RWPE1 (cell line): ENCODE measurements around the gene ODAD3.
A peak's percentile ranks its signal among the peaks of the same experiment; 100 is the strongest.
"Not testable (repeated sequence)": the region's sequence is repeated elsewhere in the genome, so short reads cannot be mapped to it uniquely, and the experiment has no call there.

Experiments
- CTCF ChIA-PET: fragments of 350-600 bp; sonication (Branson Sonifier 250); formaldehyde crosslinking; extraction: SDS; loops from one replicate; lab custom pipeline; 2021; lab: Yijun Ruan, JAX
- POLR2A ChIA-PET: fragments of 400-600 bp; formaldehyde crosslinking; extraction: SDS; loops from one replicate; lab custom pipeline; 2020; ENCODE audit warnings: antibody characterized with exemption; ENCODE audit not compliant: low non-redundant PET; lab: Yijun Ruan, JAX
- DNase-seq: peaks from one replicate; pipeline ENCODE4 v3.0.0; 2012; ENCODE audit warnings: low spot score
- H3K27ac ChIP-seq: fragments of 450-650 bp; 2 replicates; pipeline ENCODE4 v1.5.1; 2017
- CTCF ChIP-seq: fragments of 450-650 bp; conservative IDR thresholded peaks from 2 replicates; pipeline ENCODE4 v1.5.1; 2017; ENCODE audit warnings: low read depth, mild to moderate bottlenecking

Gene ODAD3

GRCh38 chr19:11437955-11438354 lies 3.0 kb upstream of the ODAD3 start:
- no peak for DNase-seq
- no peak for TF ChIP-seq CTCF
- ChIA-PET CTCF (no interaction called here), POLR2A (interaction anchor here (0.7 kb wide), 1 partner anchor 31 kb away, joined by 8 read pairs; no protein-coding TSS in a partner anchor)
- H3K27ac ChIP-seq = peak overlapping the region; percentile 84

GRCh38 chr19:11435833-11436313 lies 952 bp upstream of the ODAD3 start:
- ChIA-PET POLR2A (no interaction called here), CTCF (interaction anchor here (0.6 to 1.2 kb wide), 4 partner anchors 23 to 103 kb away, joined by 4 to 6 read pairs (median 6); no protein-coding TSS in a partner anchor)

GRCh38 chr19:11434703-11435056 lies 241 bp downstream of the ODAD3 start:
- DNase-seq = no peak
- H3K27ac ChIP-seq = peak overlapping the region; percentile 84
- POLR2A ChIA-PET = interaction anchor here (0.6 kb wide), 1 partner anchor 205 kb away, joined by 9 read pairs; no protein-coding TSS in a partner anchor
- no peak for TF ChIP-seq CTCF
- CTCF ChIA-PET = interaction anchor here (0.5 to 1.0 kb wide), 7 partner anchors 9 to 277 kb away, joined by 3 to 12 read pairs (median 3); no protein-coding TSS in a partner anchor

More at GRCh38 chr19:11435833-11436313, 952 bp upstream of the ODAD3 start:
- no peak for TF ChIP-seq CTCF
- H3K27ac ChIP-seq = peak overlapping the region; percentile 84
- DNase-seq = peak; percentile 43

- CTCF ChIA-PET = interaction anchor here (0.7 kb wide), 1 partner anchor 14 kb away, joined by 3 read pairs; no protein-coding TSS in a partner anchor
- DNase-seq, H3K27ac ChIP-seq, POLR2A ChIA-PET: not testable (repeated sequence)
Observed at GRCh38 chr19:11433526-11433925, 1.4 kb downstream of the ODAD3 start.

- no peak overlapping the region for H3K27ac ChIP-seq
- CTCF ChIA-PET = no interaction called here
- TF ChIP-seq CTCF = no peak
- no peak for DNase-seq
- POLR2A ChIA-PET = no interaction called here
Observed at GRCh38 chr19:11426656-11427055, 8.3 kb downstream of the ODAD3 start.

- no peak for TF ChIP-seq CTCF
- POLR2A ChIA-PET = no interaction called here
- CTCF ChIA-PET = no interaction called here
- no peak overlapping the region for H3K27ac ChIP-seq
- no peak for DNase-seq
Observed at GRCh38 chr19:11425719-11426457, 9.0 kb downstream of the ODAD3 start.

- no peak for TF ChIP-seq CTCF
- CTCF ChIA-PET = interaction anchor here (0.7 to 2.1 kb wide), 2 partner anchors 11 to 53 kb away, joined by 4 to 12 read pairs; partner anchors contain the start of gene ODAD3
- no peak for DNase-seq
Observed at GRCh38 chr19:11423791-11424181, 11.1 kb downstream of the ODAD3 start.

More at GRCh38 chr19:11423791-11424181, 11.1 kb downstream of the ODAD3 start:
- POLR2A ChIA-PET = interaction anchor here (0.5 kb wide), 1 partner anchor 15 kb away, joined by 5 read pairs; no protein-coding TSS in a partner anchor
- no peak overlapping the region for H3K27ac ChIP-seq
